IMR-90 (cell line): ENCODE data around the gene BICD1. TPM values are rescaled to one million over a fixed set of nuclear protein-coding genes. Genes with fewer than 3 reads are reported as not detected.

Experiments used
- ATAC-seq: fragments of 200-7000 bp; cut with Tn5 transposase; 2 replicates; pipeline ENCODE4 v1.9.1; 2020; ENCODE audit warnings: low read depth, mild to moderate bottlenecking, moderate library complexity
- BruUV-seq: library from RNA; stranded (reverse); fragments of 400-500 nt; replicated peaks from 2 replicates; lab custom pipeline; 2021; lab: Mats Ljungman, UMichigan
- CTCF ChIA-PET: fragments of 300-600 bp; formaldehyde crosslinking; extraction: SDS; loops from one replicate; lab custom pipeline; 2021; ENCODE audit warnings: antibody characterized with exemption; lab: Yijun Ruan, JAX
- POLR2A ChIA-PET: fragments of 300-600 bp; sonication (Branson Sonifier 250); formaldehyde crosslinking; loops from one replicate; lab custom pipeline; 2022; ENCODE audit warnings: antibody characterized with exemption; ENCODE audit not compliant: unreplicated experiment; lab: Charles Lee
- DNase-seq: peaks from one replicate; pipeline ENCODE4 v3.0.0; 2013
- H2AFZ ChIP-seq: replicated peaks from 2 replicates; pipeline ENCODE3; 2013; ENCODE audit warnings: low read length, mild to moderate bottlenecking; ENCODE audit not compliant: poor library complexity
- H2AK5ac ChIP-seq: 2 replicates; pipeline ENCODE4 v1.6.1; 2013; ENCODE audit warnings: low read depth, low read length, inconsistent platforms
- H2AK9ac ChIP-seq: replicated peaks from 2 replicates; pipeline ENCODE3; 2013; ENCODE audit warnings: mild to moderate bottlenecking, low read depth, low read length, moderate library complexity; ENCODE audit not compliant: poor library complexity
- H2BK120ac ChIP-seq: 2 replicates; pipeline ENCODE4 v1.6.1; 2013; ENCODE audit warnings: low read depth, low read length, inconsistent platforms
- H2BK15ac ChIP-seq: 3 replicates; pipeline ENCODE4 v1.6.1; 2013; ENCODE audit warnings: low read depth, low read length, inconsistent platforms
- H2BK20ac ChIP-seq: 2 replicates; pipeline ENCODE4 v1.6.1; 2013; ENCODE audit warnings: low read depth, mild to moderate bottlenecking, inconsistent platforms, low read length, moderate library complexity
- H2BK5ac ChIP-seq: 2 replicates; pipeline ENCODE4 v1.6.1; 2013; ENCODE audit warnings: mild to moderate bottlenecking, low read depth, low read length, inconsistent platforms; ENCODE audit not compliant: poor library complexity, severe bottlenecking
- H3K14ac ChIP-seq: replicated peaks from 2 replicates; pipeline ENCODE4 v1.6.1; 2013; ENCODE audit warnings: low read depth, low read length, inconsistent platforms
- H3K18ac ChIP-seq: 2 replicates; pipeline ENCODE4 v1.6.1; 2013; ENCODE audit warnings: low read depth, low read length, control low read depth
- H3K23ac ChIP-seq: 2 replicates; pipeline ENCODE4 v1.6.1; 2013; ENCODE audit warnings: low read depth, low read length, inconsistent platforms
- H3K27ac ChIP-seq: 2 replicates; pipeline ENCODE4 v1.5.1; 2013; ENCODE audit warnings: mild to moderate bottlenecking, control low read depth, low read length; ENCODE audit not compliant: insufficient read depth
- H3K27me3 ChIP-seq: 2 replicates; pipeline ENCODE4 v1.6.1; 2013; ENCODE audit warnings: low read length; ENCODE audit not compliant: control insufficient read depth, insufficient read depth
- H3K36me3 ChIP-seq: 2 replicates; pipeline ENCODE4 v1.6.1; 2013; ENCODE audit warnings: low read length, mixed read lengths; ENCODE audit not compliant: control insufficient read depth, insufficient read depth
- H3K4ac ChIP-seq: 2 replicates; pipeline ENCODE4 v1.6.1; 2013; ENCODE audit warnings: low read depth, low read length, inconsistent platforms
- H3K4me1 ChIP-seq: 2 replicates; pipeline ENCODE4 v1.6.1; 2013; ENCODE audit warnings: low read length, mixed read lengths; ENCODE audit not compliant: control insufficient read depth, insufficient read depth
- H3K4me2 ChIP-seq: 2 replicates; pipeline ENCODE4 v1.6.1; 2013; ENCODE audit warnings: low read depth, mild to moderate bottlenecking, control low read depth, low read length, moderate library complexity
- H3K4me3 ChIP-seq: 2 replicates; pipeline ENCODE4 v1.5.1; 2013; ENCODE audit warnings: low read depth, mild to moderate bottlenecking, control low read depth, low read length, moderate library complexity; ENCODE audit not compliant: insufficient read depth
- H3K56ac ChIP-seq: 2 replicates; pipeline ENCODE4 v1.6.1; 2013; ENCODE audit warnings: low read length, inconsistent platforms; ENCODE audit not compliant: insufficient read depth; ENCODE audit errors: extremely low read depth
- H3K79me1 ChIP-seq, 2 experiments: 2 replicates each; pipeline ENCODE4 v1.6.1; 2013; ENCODE audit warnings: low read length in 2 of 2, inconsistent platforms in 1 of 2, low read depth in 1 of 2
- H3K9ac ChIP-seq: 2 replicates; pipeline ENCODE4 v1.6.1; 2013; ENCODE audit warnings: low read depth, low read length, control low read depth
- H3K9me1 ChIP-seq: 2 replicates; pipeline ENCODE4 v1.6.1; 2013; ENCODE audit warnings: low read length, inconsistent platforms; ENCODE audit not compliant: insufficient read depth
- H3K9me3 ChIP-seq: 2 replicates; pipeline ENCODE4 v1.6.1; 2013; ENCODE audit warnings: low read length; ENCODE audit not compliant: control insufficient read depth, insufficient read depth
- H4K20me1 ChIP-seq: 2 replicates; pipeline ENCODE4 v1.6.1; 2013; ENCODE audit warnings: low read length, inconsistent platforms; ENCODE audit not compliant: insufficient read depth
- H4K5ac ChIP-seq: 2 replicates; pipeline ENCODE4 v1.6.1; 2013; ENCODE audit warnings: mild to moderate bottlenecking, low read depth, low read length, control low read depth
- H4K8ac ChIP-seq, 2 experiments: 2 replicates each; pipeline ENCODE4 v1.6.1; 2013; ENCODE audit warnings: low read depth in 2 of 2, low read length in 2 of 2, control low read depth in 1 of 2, inconsistent platforms in 1 of 2
- H4K91ac ChIP-seq: 2 replicates; pipeline ENCODE4 v1.6.1; 2013; ENCODE audit warnings: low read depth, low read length, inconsistent platforms; ENCODE audit not compliant: insufficient read depth
- FOS ChIP-seq: fragments of 150-350 bp; IDR thresholded peaks from 2 replicates; pipeline ENCODE4 v1.6.1; 2016; ENCODE audit warnings: low read depth, low read length
- SMC3 ChIP-seq: fragments of 150-350 bp; IDR thresholded peaks from 2 replicates; pipeline ENCODE4 v1.6.1; 2016; ENCODE audit warnings: low read depth, mild to moderate bottlenecking, antibody characterized with exemption, low read length, moderate library complexity
- WGBS, 2 experiments: methylation state at CpG; one replicate each; pipeline versions ENCODE4 v1.1.5 to v1.1.7; 2013; ENCODE audit warnings: missing lambda C conversion rate in 2 of 2; ENCODE audit not compliant: insufficient read length in 1 of 2; ENCODE audit errors: extremely low coverage in 2 of 2; 5-methylcytosine and 5-hydroxymethylcytosine counted together
- dilution Hi-C: fragments of 300-500 bp; cut with HindIII; formaldehyde crosslinking; loops from one replicate; pipeline ENCODE4 v1.14.3; 2018; ENCODE audit warnings: low sequenced_read_pairs; ENCODE audit not compliant: unreplicated experiment
- in situ Hi-C: fragments of 300-500 bp; cut with MboI; formaldehyde crosslinking; loops from 3 replicates; pipeline ENCODE4 v1.14.3; 2019; ENCODE audit warnings: low sequenced_read_pairs, inconsistent platforms, mixed read lengths
- intact Hi-C: fragments of 100-400 bp; cut with micrococcal nuclease; formaldehyde crosslinking; loops from 2 replicates; pipeline ENCODE4 v1.10.0; 2022
- polyA plus RNA-seq, 3 experiments: library from polyadenylated mRNA; depleted of rRNA; stranded (reverse); fragments of >200 nt; gene quantifications; 2 replicates each; pipeline ENCODE4 v1.2.3, GENCODE V29; 2012; ENCODE audit warnings: low replicate concordance in 1 of 3
- total RNA-seq: library from RNA; depleted of rRNA; stranded (reverse); fragments of >200 nt; gene quantifications from 2 replicates; pipeline ENCODE4 v1.2.3, GENCODE V29; 2012
- TF ChIP-seq, protein P1 (sequence below): fragments of 150-350 bp; IDR thresholded peaks from 2 replicates; pipeline ENCODE4 v1.6.1; 2016; ENCODE audit warnings: low read depth, mild to moderate bottlenecking, low read length, moderate library complexity, borderline replicate concordance

BICD1 gene
- total and polyA plus RNA-seq, 2 of the 4 experiments (the other 2 are of a cell fraction) = 17.2 to 21.8 TPM

DNA sequence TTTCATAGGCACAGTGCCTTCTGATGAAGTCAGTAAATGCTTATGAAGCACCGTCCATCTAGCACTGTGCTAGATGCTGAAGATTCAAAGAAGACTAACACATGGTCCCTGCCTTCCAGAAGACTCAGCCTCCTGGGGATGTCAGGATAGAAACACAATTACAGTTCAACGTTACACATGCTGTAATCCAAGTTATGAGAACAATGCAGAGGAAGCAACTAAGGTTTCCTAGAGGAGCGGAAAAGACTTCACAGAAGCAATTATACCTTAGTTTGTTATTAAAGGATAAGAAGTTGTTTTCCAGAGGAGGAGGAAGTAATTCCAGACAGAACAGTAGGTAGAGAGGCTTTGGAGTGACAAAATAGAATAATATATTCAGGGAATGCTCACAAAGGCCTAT is 225.8 kb downstream of the BICD1 start:
- Histone ChIP-seq H3K27me3 (no peaks in the 10 kb centered on the region), H4K91ac (no peak overlapping the region), H4K5ac (no peak overlapping the region; the same call in 1 of the 2 replicates), H2BK5ac (peak overlapping the region; percentile 23), H2AK5ac (peak overlapping the region; percentile 44; the same call in 1 of the 2 replicates), H3K14ac (no peak overlapping the region), H2BK120ac (no peak overlapping the region), H3K4ac (0 out of 2 replicates have a peak overlapping the region, but pooled peaks have one; percentile 24), H2AK9ac (no peak overlapping the region), H2BK20ac (no peak overlapping the region), H4K20me1 (no peaks in the 10 kb centered on the region), H3K9me3 (no peaks in the 10 kb centered on the region), H3K4me2 (no peak overlapping the region), H4K8ac (no peak overlapping the region), H3K9me1 (peaks cover 7% of the 10 kb centered on the region; the same call in 1 of the 2 replicates), H3K18ac (no peak overlapping the region), H3K36me3 (peaks cover 15% of the 10 kb centered on the region), H3K4me3 (no peak overlapping the region), H3K56ac (no peak overlapping the region), H3K27ac (no peak overlapping the region), H3K79me1 (peaks cover 5 to 12% of the 10 kb centered on the region in 2 experiments; a peak in 3 of 4 replicates), H3K23ac (0 out of 2 replicates have a peak overlapping the region, but pooled peaks have one; percentile 5), H3K9ac (no peak overlapping the region), H2BK15ac (no peak overlapping the region), H3K4me1 (peaks cover 2% of the 10 kb centered on the region), H2AFZ (no peak overlapping the region)
- intact Hi-C loops (no loop called here), in situ Hi-C loops (no loop called here), dilution Hi-C loops (no loop called here)
- TF ChIP-seq, protein P1, sequence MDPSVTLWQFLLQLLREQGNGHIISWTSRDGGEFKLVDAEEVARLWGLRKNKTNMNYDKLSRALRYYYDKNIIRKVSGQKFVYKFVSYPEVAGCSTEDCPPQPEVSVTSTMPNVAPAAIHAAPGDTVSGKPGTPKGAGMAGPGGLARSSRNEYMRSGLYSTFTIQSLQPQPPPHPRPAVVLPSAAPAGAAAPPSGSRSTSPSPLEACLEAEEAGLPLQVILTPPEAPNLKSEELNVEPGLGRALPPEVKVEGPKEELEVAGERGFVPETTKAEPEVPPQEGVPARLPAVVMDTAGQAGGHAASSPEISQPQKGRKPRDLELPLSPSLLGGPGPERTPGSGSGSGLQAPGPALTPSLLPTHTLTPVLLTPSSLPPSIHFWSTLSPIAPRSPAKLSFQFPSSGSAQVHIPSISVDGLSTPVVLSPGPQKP = no peak
- TF ChIP-seq SMC3 (no peak), FOS (no peak)
- ATAC-seq (peak; percentile 47; the same call in 1 of the 2 replicates), DNase-seq (no peak)
- CTCF ChIA-PET = no interaction called here
- no TSS peak for BruUV-seq
- POLR2A ChIA-PET = no interaction called here
- no CpG with 5 or more reads among the region's 3 CpGs for WGBS, 2 experiments
